ENCODE data around the gene PTBP1. TPM values are rescaled to one million over a fixed set of nuclear protein-coding genes. Genes with fewer than 3 reads are reported as not detected.

Gene PTBP1
- total RNA-seq, 1 donor from 2014 or later, result 285 TPM

GRCh38 chr19:804419-805165, 7.3 kb downstream of the PTBP1 start:
- Mint-ChIP-seq H3K36me3 (ENCODE audit: low read depth) (peaks cover 27% of the 10 kb centered on the region), H3K27me3 (ENCODE audit: low read depth) (no peaks in the 10 kb centered on the region), H3K4me3 (ENCODE audit: unreplicated experiment) (no peak overlapping the region), H3K27ac (ENCODE audit: unreplicated experiment) (no peak overlapping the region), H3K4me1 (ENCODE audit: low read depth) (peaks cover 36% of the 10 kb centered on the region), H3K9me3 (ENCODE audit: low read depth) (no peaks in the 10 kb centered on the region)
- no peak for DNase-seq (ENCODE audit: low spot score)
- no peak for TF ChIP-seq CTCF (IDR thresholded peaks at IDR 0.05)

GRCh38 chr19:805166-805551, 7.9 kb downstream of the PTBP1 start:
- Mint-ChIP-seq H3K27me3 (ENCODE audit: low read depth) (no peaks in the 10 kb centered on the region), H3K36me3 (ENCODE audit: low read depth) (peaks cover 29% of the 10 kb centered on the region), H3K9me3 (ENCODE audit: low read depth) (no peaks in the 10 kb centered on the region), H3K4me1 (ENCODE audit: low read depth) (peaks cover 31% of the 10 kb centered on the region), H3K4me3 (ENCODE audit: unreplicated experiment) (no peak overlapping the region), H3K27ac (ENCODE audit: unreplicated experiment) (no peak overlapping the region)
- TF ChIP-seq CTCF (IDR thresholded peaks at IDR 0.05), result no peak
- no peak for DNase-seq (ENCODE audit: low spot score)

- DNase-seq (ENCODE audit: low spot score), result no peak
- peaks cover 25% of the 10 kb centered on the region for H3K4me1 Mint-ChIP-seq (ENCODE audit: low read depth)
- no peak for TF ChIP-seq CTCF (IDR thresholded peaks at IDR 0.05)
- H3K9me3 Mint-ChIP-seq (ENCODE audit: low read depth), result no peaks in the 10 kb centered on the region
- H3K27me3 Mint-ChIP-seq (ENCODE audit: low read depth), result no peaks in the 10 kb centered on the region
- no peak overlapping the region for H3K4me3 Mint-ChIP-seq (ENCODE audit: unreplicated experiment)
- peaks cover 27% of the 10 kb centered on the region for H3K36me3 Mint-ChIP-seq (ENCODE audit: low read depth)
- H3K27ac Mint-ChIP-seq (ENCODE audit: unreplicated experiment), result no peak overlapping the region
Observed at GRCh38 chr19:805600-806550, 8.6 kb downstream of the PTBP1 start.

- Mint-ChIP-seq H3K9me3 (ENCODE audit: low read depth) (no peaks in the 10 kb centered on the region), H3K36me3 (ENCODE audit: low read depth) (peaks cover 25% of the 10 kb centered on the region), H3K27ac (ENCODE audit: unreplicated experiment) (peak overlapping the region; percentile 27), H3K4me3 (ENCODE audit: unreplicated experiment) (no peak overlapping the region), H3K4me1 (ENCODE audit: low read depth) (peaks cover 14% of the 10 kb centered on the region), H3K27me3 (ENCODE audit: low read depth) (no peaks in the 10 kb centered on the region)
- no peak for DNase-seq (ENCODE audit: low spot score)
- TF ChIP-seq CTCF (IDR thresholded peaks at IDR 0.05), result no peak
Observed at GRCh38 chr19:806815-807421, 9.7 kb downstream of the PTBP1 start.
